Activated CD4-positive, alpha-beta T cell treated with anti-CD3 and anti-CD28 coated beads, Interleukin-2, amount 50 U/mL, for 4 hours (primary cell): ENCODE results near the gene FAM53B.

Experiments used
- DNase-seq, 2 experiments: peaks; one replicate each; pipeline ENCODE4 v3.0.0-alpha.2; 2020

FAM53B gene

DNA sequence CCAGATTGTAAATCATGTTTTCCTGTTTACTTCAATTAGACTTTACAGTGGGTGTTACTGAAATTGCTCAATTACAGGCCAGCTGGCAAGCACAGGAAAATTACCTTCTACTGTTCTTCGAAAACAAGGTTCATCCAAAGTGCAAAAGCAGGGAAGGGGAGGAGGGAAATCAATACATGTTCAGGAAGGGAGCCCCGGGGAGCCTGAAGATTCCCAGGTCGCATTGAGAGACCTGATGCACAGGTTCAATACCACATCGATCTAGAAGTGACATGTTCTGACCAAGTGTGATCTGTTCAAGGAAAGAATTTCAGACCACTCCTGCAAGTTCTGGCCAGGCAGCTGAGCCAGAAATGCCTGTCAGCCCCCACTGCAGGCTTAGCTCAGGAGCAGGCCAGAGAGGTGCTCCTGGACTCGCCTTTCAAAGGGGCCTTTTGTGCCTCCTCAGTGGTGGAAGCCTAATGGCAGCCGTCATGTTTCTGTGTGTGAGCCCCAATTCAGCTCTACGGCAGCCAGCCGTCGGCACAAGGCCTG is 35.9 kb downstream of the FAM53B start:
- no peak for DNase-seq

DNA sequence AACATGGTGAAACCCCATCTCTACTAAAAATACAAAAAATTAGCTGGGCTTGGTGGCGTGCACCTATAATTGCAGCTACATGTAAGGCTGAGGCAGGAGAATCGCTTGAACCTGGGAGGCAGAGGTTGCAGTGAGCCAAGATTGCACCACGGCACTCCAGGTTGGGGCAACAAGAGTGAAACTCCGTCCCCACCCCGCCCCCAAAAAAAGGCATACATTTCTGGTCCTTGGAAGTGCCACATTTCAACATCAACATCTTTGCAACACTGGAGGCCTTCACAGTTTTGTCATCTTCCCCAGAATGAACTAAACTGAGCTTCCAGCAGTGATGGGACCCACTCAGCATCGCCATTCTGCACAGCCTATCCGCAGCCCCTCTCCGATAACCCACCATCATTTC is 36.6 kb downstream of the FAM53B start:
- no peak for DNase-seq

GRCh38 chr10:124707144-124707467 is 37.1 kb downstream of the FAM53B start:
- DNase-seq: no peak

GRCh38 chr10:124706462-124707143 is 37.6 kb downstream of the FAM53B start:
- DNase-seq: no peak

GRCh38 chr10:124705817-124706461 is 38.2 kb downstream of the FAM53B start:
- no peak for DNase-seq

DNA sequence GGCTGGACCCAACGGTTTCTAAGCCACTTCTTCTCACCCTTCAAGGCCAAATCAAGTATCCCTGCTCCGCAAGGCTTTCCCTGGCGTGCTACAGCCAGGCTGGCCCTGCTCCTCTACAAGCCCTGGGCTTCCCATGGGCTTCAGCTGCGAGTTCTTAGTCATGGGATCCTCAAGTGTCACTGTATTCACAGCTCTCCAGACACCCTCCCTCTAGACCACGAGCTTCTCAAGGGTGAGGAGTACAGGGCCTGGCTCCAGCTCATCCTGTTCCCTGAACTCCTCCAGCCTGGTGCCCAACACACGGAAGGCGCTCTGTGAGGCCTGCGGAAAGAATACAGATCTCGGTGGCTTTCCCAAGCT is 38.8 kb downstream of the FAM53B start:
- no peak for DNase-seq

GRCh38 chr10:124704428-124705380 is 39.5 kb downstream of the FAM53B start:
- no peak for DNase-seq

- no peak for DNase-seq
Measured at GRCh38 chr10:124703778-124704427, 40.3 kb downstream of the FAM53B start.

GRCh38 chr10:124703372-124703771 is 40.8 kb downstream of the FAM53B start:
- no peak for DNase-seq

GRCh38 chr10:124701881-124702656 is 42.1 kb downstream of the FAM53B start:
- peak; percentile 35 to 43 for DNase-seq

GRCh38 chr10:124701435-124701834 is 42.7 kb downstream of the FAM53B start:
- DNase-seq: no peak

GRCh38 chr10:124701038-124701365 is 43.2 kb downstream of the FAM53B start:
- DNase-seq: no peak

GRCh38 chr10:124700293-124701037 is 43.7 kb downstream of the FAM53B start:
- DNase-seq: no peak

DNA sequence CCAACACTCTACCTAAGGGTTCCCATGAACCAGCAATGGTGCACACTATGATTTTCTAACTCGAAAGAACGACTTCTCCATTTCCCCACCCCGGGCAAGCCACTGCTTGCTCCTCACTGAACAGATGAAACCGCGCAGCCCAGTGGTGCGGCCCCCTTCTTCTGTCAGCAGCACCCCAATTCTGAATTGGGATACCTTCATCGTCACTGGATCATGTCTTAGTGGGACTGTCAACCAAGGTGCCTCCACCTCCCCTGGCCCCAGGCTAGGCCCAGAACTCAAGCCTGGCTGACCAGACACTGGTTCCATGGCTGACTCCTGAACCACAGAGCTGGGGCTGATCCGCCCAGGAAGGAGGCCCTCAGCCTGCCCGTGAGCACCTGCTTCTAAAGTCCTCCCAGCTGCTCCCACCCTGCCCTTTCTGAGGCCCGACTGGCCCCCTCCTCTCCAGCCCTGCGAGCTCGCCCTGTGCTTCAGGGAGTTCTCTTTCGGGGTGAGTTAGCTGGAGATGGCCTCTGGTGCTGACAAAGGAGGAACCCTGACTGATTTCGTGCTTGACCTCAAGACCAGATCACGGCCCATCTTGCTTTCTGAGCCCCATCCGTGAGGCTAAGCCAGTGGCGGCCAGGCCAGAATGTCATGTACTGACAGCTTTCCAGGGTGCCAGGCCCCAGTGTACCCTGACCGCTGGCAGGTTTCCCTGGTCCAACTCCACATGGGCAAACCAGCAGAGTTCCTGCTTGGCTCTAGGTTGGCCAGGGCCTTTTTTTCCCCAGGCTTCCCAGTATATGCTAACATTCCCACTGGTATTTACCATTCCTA is 44.5 kb downstream of the FAM53B start:
- DNase-seq: no peak

- no peak for DNase-seq
Measured at GRCh38 chr10:124698545-124699469, 45.4 kb downstream of the FAM53B start.

GRCh38 chr10:124697837-124698544 is 46.2 kb downstream of the FAM53B start:
- peak; percentile 33 to 45 for DNase-seq

GRCh38 chr10:124697443-124697836 is 46.7 kb downstream of the FAM53B start:
- DNase-seq: no peak

GRCh38 chr10:124696446-124697392 is 47.5 kb downstream of the FAM53B start:
- DNase-seq: peak; percentile 30 to 37
